ENCODE data around the gene BICD2.
A peak's percentile ranks its signal among the peaks of the same experiment; 100 is the strongest.

Gene BICD2

GRCh38 chr9:92663951-92664350 is 100.7 kb downstream of the BICD2 start:
- Histone ChIP-seq H2BK12ac (ENCODE audit: low read length) (no peak overlapping the region), H3K27me3 (ENCODE audit: control insufficient read depth in 3 of 3, insufficient read depth in 3 of 3, low read depth in 1 of 3, low read length in 3 of 3) (no peaks in the 10 kb centered on the region), H3K4me3 (ENCODE audit: low read length in 2 of 2) (peak overlapping the region in 1 of 2 donors; percentile 8), H4K8ac (ENCODE audit: low read depth, low read length) (no peak overlapping the region), H4K91ac (ENCODE audit: low read depth, low read length, poor library complexity) (no peak overlapping the region), H3K14ac (ENCODE audit: low read length) (no peak overlapping the region), H2BK5ac (ENCODE audit: low read length) (no peak overlapping the region), H3K27ac (replicated peaks; ENCODE audit: low read length) (no peak overlapping the region), H2BK120ac (ENCODE audit: low read depth, low read length) (no peak overlapping the region), H3K9ac (ENCODE audit: low read depth, low read length, poor library complexity) (no peak overlapping the region), H3K4me1 (ENCODE audit: control insufficient read depth in 2 of 2, insufficient read depth in 1 of 2, low read depth in 1 of 2, low read length in 2 of 2) (peaks cover 16 to 18% of the 10 kb centered on the region in 2 donors), H2AK5ac (ENCODE audit: low read depth, low read length) (no peak overlapping the region), H3K9me3 (replicated peaks in 1 of 2; ENCODE audit: control insufficient read depth in 2 of 2, insufficient read depth in 1 of 2, low read depth in 1 of 2, low read length in 2 of 2) (no peaks in the 10 kb centered on the region), H3K18ac (ENCODE audit: low read length) (no peak overlapping the region), H2AFZ (ENCODE audit: low read length) (no peak overlapping the region), H3K4ac (ENCODE audit: low read length) (no peak overlapping the region), H2BK15ac (ENCODE audit: low read length) (no peak overlapping the region), H3K4me2 (ENCODE audit: insufficient read depth, low read length, poor library complexity, severe bottlenecking) (no peak overlapping the region), H3K79me1 (ENCODE audit: low read depth, low read length) (peaks cover 14% of the 10 kb centered on the region), H3K23ac (ENCODE audit: low read depth, low read length, poor library complexity) (no peak overlapping the region), H3K36me3 (replicated peaks in 1 of 2; ENCODE audit: control insufficient read depth in 2 of 2, insufficient read depth in 2 of 2, low read length in 2 of 2) (peaks cover 2 to 19% of the 10 kb centered on the region in 2 donors)
- no peak for DNase-seq (ENCODE audit: low spot score)
- no CpG with 5 or more reads among the region's 10 CpGs for WGBS, 2 donors (ENCODE audit: extremely low coverage in 2 of 2, insufficient read length in 2 of 2, insufficient replicate concordance in 1 of 2)

- Histone ChIP-seq H3K36me3 (replicated peaks in 1 of 2; ENCODE audit: control insufficient read depth in 2 of 2, insufficient read depth in 2 of 2, low read length in 2 of 2) (peaks cover 3 to 25% of the 10 kb centered on the region in 2 donors), H2AFZ (ENCODE audit: low read length) (no peak overlapping the region), H3K4me1 (ENCODE audit: control insufficient read depth in 2 of 2, insufficient read depth in 1 of 2, low read depth in 1 of 2, low read length in 2 of 2) (peaks cover 13 to 18% of the 10 kb centered on the region in 2 donors), H2AK5ac (ENCODE audit: low read depth, low read length) (no peak overlapping the region), H3K4ac (ENCODE audit: low read length) (no peak overlapping the region), H4K91ac (ENCODE audit: low read depth, low read length, poor library complexity) (no peak overlapping the region), H3K14ac (ENCODE audit: low read length) (no peak overlapping the region), H3K27me3 (ENCODE audit: control insufficient read depth in 3 of 3, insufficient read depth in 3 of 3, low read depth in 1 of 3, low read length in 3 of 3) (no peaks in the 10 kb centered on the region), H2BK120ac (ENCODE audit: low read depth, low read length) (no peak overlapping the region), H2BK15ac (ENCODE audit: low read length) (no peak overlapping the region), H3K18ac (ENCODE audit: low read length) (no peak overlapping the region), H3K9ac (ENCODE audit: low read depth, low read length, poor library complexity) (no peak overlapping the region), H3K9me3 (replicated peaks in 1 of 2; ENCODE audit: control insufficient read depth in 2 of 2, insufficient read depth in 1 of 2, low read depth in 1 of 2, low read length in 2 of 2) (no peaks in the 10 kb centered on the region), H3K4me3 (ENCODE audit: low read length in 2 of 2) (no peak overlapping the region), H3K79me1 (ENCODE audit: low read depth, low read length) (peaks cover 14% of the 10 kb centered on the region), H3K27ac (replicated peaks; ENCODE audit: low read length) (no peak overlapping the region), H4K8ac (ENCODE audit: low read depth, low read length) (no peak overlapping the region), H2BK12ac (ENCODE audit: low read length) (no peak overlapping the region), H3K4me2 (ENCODE audit: insufficient read depth, low read length, poor library complexity, severe bottlenecking) (no peak overlapping the region), H3K23ac (ENCODE audit: low read depth, low read length, poor library complexity) (no peak overlapping the region), H2BK5ac (ENCODE audit: low read length) (no peak overlapping the region)
- no CpG with 5 or more reads among the region's 3 CpGs for WGBS, 2 donors (ENCODE audit: extremely low coverage in 2 of 2, insufficient read length in 2 of 2, insufficient replicate concordance in 1 of 2)
- DNase-seq (ENCODE audit: low spot score), result no peak
Measured at GRCh38 chr9:92663126-92663525, 101.5 kb downstream of the BICD2 start.

DNA sequence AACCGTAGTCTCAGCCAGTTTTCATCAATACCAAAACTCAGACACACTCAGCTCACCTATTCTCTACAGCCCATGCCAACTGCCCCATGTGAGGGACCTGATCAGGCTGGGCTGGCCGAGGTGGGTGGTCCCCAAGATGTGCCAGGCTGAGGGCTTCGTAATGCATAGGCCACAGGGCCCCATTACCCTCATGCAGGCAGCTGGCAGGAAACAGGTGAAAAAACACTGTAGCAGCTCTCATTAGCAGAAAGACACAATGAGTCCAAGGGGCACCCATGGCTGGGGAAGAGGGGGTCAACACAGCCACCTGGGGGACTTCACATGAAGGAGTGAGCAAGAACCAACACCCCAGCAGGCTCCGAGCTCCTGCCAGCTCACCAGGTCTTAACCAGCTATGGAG is 102.9 kb downstream of the BICD2 start:
- H3K36me3 ChIP-seq (replicated peaks in 1 of 2; ENCODE audit: control insufficient read depth in 2 of 2, insufficient read depth in 2 of 2, low read length in 2 of 2), result peaks cover 9 to 28% of the 10 kb centered on the region in 2 donors
- H2AFZ ChIP-seq (ENCODE audit: low read length), result no peak overlapping the region
- H3K18ac ChIP-seq (ENCODE audit: low read length), result no peak overlapping the region
- no peak for DNase-seq (ENCODE audit: low spot score)
- no peak overlapping the region for H2AK5ac ChIP-seq (ENCODE audit: low read depth, low read length)
- no peak overlapping the region for H2BK12ac ChIP-seq (ENCODE audit: low read length)
- WGBS, 2 donors (ENCODE audit: extremely low coverage in 2 of 2, insufficient read length in 2 of 2, insufficient replicate concordance in 1 of 2), result no CpG with 5 or more reads among the region's 4 CpGs
- H2BK5ac ChIP-seq (ENCODE audit: low read length), result no peak overlapping the region
- H4K8ac ChIP-seq (ENCODE audit: low read depth, low read length), result no peak overlapping the region
- no peak overlapping the region for H3K4me2 ChIP-seq (ENCODE audit: insufficient read depth, low read length, poor library complexity, severe bottlenecking)
- H3K4me3 ChIP-seq (ENCODE audit: low read length in 2 of 2), result no peak overlapping the region
- no peak overlapping the region for H3K27ac ChIP-seq (replicated peaks; ENCODE audit: low read length)
- peak overlapping the region; percentile 6 for H3K23ac ChIP-seq (ENCODE audit: low read depth, low read length, poor library complexity)
- H2BK120ac ChIP-seq (ENCODE audit: low read depth, low read length), result no peak overlapping the region
- peaks cover 0 to 2% of the 10 kb centered on the region in 2 donors for H3K9me3 ChIP-seq (replicated peaks in 1 of 2; ENCODE audit: control insufficient read depth in 2 of 2, insufficient read depth in 1 of 2, low read depth in 1 of 2, low read length in 2 of 2)
- no peak overlapping the region for H3K9ac ChIP-seq (ENCODE audit: low read depth, low read length, poor library complexity)
- no peak overlapping the region for H2BK15ac ChIP-seq (ENCODE audit: low read length)
- H3K4me1 ChIP-seq (ENCODE audit: control insufficient read depth in 2 of 2, insufficient read depth in 1 of 2, low read depth in 1 of 2, low read length in 2 of 2), result peaks cover 15 to 18% of the 10 kb centered on the region in 2 donors
- no peak overlapping the region for H3K4ac ChIP-seq (ENCODE audit: low read length)
- H3K79me1 ChIP-seq (ENCODE audit: low read depth, low read length), result peaks cover 14% of the 10 kb centered on the region
- H4K91ac ChIP-seq (ENCODE audit: low read depth, low read length, poor library complexity), result no peak overlapping the region
- H3K14ac ChIP-seq (ENCODE audit: low read length), result no peak overlapping the region
- H3K27me3 ChIP-seq (ENCODE audit: control insufficient read depth in 3 of 3, insufficient read depth in 3 of 3, low read depth in 1 of 3, low read length in 3 of 3), result no peaks in the 10 kb centered on the region

Measured in neuronal stem cell (in vitro differentiated cells).